NCI-H146 treated with DMSO at 0.1 percent for 48 hours (cell line): ENCODE results near the gene C1QTNF8.

Experiments used
- DNase-seq: peaks from one replicate; lab custom pipeline; 2025; ENCODE audit not compliant: unreplicated experiment; lab: John Stamatoyannopoulos, UW

Gene C1QTNF8

DNA sequence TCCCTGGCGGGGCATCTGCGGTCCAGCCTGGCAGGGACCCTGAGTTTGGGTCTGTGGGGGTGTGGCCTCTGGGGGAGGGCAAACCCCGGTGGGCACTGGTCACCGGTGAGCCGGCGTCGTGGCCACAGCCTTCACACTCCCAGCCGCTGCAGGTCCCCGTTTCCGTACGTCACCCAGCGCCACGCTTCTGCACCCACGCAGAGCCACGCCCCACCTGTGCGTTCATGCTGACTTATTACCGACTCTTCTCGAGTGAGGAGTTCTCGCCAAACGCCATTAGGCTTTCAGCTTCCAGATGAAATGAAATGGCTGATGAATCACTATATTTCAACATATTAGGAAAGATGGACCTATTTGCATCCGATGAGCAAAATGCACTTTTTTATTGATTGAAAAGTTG, 32.3 kb downstream of the C1QTNF8 start:
- DNase-seq, result no peak

DNA sequence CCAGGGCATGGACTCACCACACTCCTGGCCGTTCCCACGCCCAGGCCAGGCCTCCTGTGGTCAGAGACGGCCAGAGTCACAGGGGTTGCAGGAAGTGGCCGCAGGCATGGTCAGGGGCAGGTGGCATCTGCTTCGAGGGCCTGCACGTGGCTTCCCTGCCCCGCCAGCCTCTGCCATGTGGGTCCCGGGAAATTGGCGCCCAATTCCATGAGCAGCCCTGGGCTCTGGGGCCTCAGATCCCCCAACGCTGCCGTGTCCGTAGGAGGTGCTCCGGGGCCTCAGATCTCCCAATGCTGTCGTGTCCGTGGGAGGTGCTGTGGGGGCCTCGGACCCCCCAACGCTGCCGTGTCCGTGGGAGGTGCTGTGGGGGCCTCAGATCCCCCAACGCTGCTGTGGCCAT, 33.1 kb downstream of the C1QTNF8 start:
- no peak for DNase-seq

DNA sequence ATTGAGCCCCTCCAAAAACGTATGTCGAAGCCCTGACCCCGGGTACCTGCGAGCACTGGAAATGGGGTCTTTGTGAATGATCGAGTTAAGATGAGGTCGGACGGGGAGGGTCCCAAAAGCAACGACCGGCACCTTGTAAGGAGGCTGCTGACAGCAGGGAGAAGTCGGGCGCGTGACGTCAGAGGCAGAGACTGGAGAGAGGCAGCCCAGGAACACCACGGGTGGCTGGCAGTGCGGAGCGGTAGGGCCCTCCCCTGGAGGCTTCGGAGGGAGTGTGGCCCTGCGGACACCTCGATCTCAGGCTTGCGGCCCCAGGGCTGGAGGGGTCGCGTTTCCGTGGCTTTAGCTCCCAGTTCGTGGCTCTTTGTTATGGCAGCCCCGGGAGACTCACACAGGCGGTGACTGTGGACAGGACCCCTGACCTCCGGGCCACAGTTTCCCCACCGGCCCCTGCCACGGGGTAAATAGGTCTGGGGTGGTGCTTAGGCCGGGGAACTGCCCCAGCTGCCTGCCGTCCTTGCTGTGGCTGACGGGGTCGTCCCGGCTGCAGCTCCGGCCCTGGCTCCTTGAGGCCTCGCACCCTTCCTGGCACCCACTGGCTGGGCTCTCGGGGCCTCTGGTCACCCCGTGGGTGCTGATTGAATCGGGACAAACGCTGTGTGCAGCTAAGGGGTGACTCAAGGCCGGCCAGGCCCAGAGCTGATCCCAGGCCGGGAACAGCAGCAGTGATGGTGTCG, 34.1 kb downstream of the C1QTNF8 start:
- DNase-seq, result no peak

- DNase-seq, result no peak
These were observed 35.4 kb downstream of the C1QTNF8 start for GRCh38 chr16:1060416-1061340.

DNA sequence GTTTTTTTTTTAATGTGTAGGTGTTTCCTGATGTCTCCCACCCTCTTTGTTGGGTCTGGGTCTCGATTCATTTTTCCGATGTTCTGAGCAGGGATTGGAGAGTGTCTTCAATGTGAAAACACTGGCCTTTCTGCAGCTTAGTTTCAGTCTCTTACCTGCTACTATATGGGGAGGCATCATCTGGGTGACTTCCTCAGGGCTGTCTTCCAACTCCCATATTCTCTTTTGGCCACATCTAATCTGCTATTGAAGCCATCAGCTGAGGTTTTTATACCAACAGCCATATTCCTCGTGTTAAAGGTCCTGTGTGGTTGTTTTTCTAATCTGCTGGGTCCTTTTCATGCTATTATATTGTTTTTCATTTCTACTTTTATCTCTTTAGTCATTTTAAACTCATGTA, 36.7 kb downstream of the C1QTNF8 start:
- no peak for DNase-seq

DNA sequence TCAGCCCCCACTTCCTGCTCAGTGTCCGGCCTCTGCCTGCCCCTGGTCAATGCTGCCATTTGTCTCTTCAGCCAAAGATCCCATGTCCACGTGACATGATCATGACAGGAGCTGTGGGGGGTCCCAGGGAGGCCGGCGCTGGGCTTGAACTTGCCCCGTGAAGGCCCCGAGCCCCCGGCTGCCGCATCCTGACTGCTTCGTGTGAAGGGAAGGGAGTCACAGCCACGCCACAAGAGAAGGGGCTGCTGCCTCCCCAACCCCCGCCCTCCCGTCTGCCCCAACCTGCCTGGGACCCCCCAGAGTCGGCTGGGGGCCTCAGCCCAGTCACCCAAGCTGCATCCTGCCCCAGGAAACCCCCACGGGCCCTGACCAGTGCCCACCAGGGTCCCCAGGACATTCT, 37.8 kb downstream of the C1QTNF8 start:
- DNase-seq, result no peak

- DNase-seq, result no peak
These were observed 38.7 kb downstream of the C1QTNF8 start for GRCh38 chr16:1057252-1057932.

GRCh38 chr16:1056196-1056595, 39.8 kb downstream of the C1QTNF8 start:
- no peak for DNase-seq

DNA sequence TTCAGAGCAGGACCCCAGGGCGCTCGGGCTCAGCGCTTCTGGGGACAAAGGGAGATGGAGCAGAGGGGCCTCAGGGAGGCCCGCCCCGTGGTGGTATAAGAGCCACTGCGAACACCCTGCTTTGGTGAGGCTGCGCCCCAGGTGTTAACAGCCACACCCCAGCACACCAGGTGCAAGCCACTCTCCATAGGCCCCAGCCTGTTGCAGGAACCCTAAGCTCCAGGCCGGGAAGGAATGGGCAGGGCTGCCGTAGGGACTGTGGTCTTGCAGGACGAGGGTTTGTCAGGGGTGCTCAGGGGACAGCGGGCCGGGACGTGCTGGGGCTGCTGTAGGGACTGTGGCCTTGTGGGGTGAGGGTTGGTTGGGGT, 40.5 kb downstream of the C1QTNF8 start:
- DNase-seq, result no peak

DNA sequence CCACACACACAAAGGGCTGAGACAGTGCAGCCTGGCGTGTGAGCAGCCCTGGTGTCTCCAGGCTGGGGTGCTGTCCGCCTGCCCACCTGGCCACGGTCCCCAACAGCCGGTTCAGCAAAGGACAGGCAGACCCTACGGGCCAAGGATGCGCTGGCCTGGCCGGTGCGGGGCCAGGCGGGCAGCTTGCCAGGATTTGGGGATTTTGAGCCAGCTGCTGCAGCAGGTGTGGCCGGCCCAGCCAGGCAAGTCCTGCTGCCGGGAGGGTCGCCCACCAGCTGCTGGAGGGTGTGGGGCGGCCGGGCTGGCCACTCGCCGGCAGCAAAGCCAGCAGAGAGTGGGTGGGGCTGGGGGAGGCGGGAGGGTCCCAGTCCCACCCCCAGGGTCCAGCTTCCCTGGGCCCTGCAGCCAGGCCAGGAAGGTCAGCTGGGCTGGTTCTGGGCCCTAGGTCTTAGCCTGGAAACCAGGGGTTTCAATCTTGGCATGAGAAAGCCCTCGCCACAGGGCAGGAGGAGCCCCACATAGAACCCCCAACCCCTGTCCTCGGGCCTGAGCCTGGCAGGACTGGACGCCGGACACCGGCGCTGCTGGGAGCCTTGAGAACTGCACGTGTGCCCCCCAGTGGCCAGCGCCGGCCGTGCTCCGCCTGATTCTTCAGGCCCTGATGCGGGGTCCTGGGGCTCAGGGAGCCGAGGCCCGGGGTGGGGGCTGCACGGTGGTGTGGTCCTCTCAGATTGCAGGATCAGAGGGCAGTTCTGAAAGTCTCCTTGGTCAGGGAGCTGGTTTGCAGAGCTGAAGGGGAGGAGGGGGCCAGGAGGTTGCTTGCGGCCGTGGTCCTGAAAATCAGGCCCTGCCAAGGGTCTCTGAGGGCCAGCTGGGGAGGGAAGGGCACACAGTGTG, 41.1 kb downstream of the C1QTNF8 start:
- no peak for DNase-seq

- no peak for DNase-seq
These were observed 42.2 kb downstream of the C1QTNF8 start for GRCh38 chr16:1053700-1054368.

GRCh38 chr16:1053121-1053521, 42.9 kb downstream of the C1QTNF8 start:
- DNase-seq, result no peak

DNA sequence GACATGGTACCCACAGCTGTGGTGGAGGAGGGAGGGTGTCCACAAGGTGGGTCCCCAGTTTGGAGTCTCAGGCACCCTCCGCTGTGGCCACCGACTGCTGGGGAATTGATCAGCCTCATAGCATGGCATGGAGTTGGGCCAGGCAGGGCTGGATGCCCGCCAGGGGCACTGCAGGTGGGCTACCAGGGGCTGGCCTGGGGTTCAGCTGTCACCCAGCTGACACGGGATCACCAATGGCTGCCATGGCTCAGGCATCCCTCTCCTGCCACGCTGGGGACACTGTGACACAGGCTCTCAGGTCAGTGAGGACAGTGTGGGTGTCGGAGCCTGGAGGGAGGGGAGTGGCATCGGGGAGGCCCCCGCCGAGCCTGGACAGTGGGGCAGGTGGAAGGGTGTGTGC, 43.3 kb downstream of the C1QTNF8 start:
- no peak for DNase-seq

- DNase-seq, result no peak
These were observed 44.6 kb downstream of the C1QTNF8 start for GRCh38 chr16:1051446-1051845.

DNA sequence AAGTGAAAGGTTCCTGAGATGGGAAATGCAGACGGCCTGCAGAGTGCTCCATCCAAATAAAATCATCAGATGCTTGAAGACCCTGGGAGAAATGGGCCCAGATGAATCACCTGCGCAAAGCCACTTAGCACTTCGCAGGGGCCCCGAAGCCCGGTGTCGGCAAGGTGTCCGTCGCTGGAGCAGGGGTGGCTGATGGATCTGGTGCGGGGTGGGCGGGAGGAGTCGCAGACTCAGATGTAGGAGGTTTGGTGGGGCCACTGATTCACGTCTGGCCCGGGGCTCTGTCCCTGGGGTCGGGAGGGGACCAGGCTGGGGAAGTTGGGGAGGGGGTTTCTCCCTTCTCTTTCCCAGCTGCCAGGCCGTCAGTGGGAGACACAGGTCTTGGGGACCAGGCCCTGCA, 45.1 kb downstream of the C1QTNF8 start:
- no peak for DNase-seq

GRCh38 chr16:1050516-1050915, 45.5 kb downstream of the C1QTNF8 start:
- DNase-seq, result no peak

DNA sequence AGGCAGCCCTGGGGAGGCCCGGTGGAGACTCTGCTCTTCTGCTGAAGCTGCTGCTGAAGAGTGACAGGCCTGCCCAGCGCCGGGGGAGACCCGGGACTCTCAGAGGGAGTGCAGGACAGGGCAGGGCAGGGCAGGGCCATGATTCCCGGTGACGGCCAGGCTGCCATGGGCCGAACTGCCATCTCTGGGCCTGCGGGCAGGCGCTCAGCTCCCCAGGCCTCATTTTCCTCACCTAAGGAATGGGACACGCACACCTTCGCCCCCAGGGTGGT, 46.1 kb downstream of the C1QTNF8 start:
- DNase-seq, result no peak

DNA sequence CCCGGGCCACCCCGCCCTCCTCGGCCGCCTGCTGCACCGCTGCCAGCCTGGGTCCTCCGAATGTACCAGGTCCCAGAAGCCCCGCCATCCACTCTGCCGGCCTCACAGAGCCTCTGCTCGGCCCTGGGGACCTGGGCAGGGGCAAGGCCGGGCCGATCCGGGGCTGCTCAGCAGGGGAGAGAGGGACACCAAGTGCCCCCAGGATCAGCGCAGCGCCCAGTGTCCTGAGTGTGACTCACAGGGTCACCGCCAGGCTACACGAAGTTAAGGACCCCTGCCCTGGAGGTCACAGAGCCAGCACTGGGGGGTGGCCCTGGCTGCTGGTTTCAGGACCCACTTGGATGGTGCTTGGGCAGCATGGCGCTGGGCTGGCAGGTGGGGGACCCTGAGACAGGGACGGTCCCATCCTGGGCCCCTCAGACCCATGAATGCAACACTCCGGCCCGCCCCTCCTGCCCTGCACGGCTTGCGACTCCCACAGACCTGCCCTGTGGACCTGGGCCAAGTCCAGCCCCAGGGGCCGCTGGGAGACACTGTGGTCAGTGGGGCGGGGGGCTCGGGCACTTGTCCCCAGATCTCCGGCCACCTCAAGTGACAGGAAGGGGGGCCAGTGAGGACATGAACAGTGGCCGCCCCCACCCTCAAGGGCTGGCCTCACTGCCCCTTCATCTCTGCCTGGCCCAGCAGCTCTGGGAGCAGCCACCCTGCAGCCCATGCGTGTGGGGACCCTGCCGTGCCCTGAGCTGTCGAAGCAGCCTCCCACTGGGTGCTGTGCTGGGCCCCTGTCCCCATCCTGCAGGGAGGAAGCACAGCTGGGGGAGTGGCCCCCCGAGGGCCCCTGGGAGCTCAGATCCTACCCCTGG, 46.7 kb downstream of the C1QTNF8 start:
- no peak for DNase-seq

- DNase-seq, result no peak
These were observed 47.5 kb downstream of the C1QTNF8 start for GRCh38 chr16:1048442-1049112.
